ENCODE measurements around the gene NR3C1.

DNA sequence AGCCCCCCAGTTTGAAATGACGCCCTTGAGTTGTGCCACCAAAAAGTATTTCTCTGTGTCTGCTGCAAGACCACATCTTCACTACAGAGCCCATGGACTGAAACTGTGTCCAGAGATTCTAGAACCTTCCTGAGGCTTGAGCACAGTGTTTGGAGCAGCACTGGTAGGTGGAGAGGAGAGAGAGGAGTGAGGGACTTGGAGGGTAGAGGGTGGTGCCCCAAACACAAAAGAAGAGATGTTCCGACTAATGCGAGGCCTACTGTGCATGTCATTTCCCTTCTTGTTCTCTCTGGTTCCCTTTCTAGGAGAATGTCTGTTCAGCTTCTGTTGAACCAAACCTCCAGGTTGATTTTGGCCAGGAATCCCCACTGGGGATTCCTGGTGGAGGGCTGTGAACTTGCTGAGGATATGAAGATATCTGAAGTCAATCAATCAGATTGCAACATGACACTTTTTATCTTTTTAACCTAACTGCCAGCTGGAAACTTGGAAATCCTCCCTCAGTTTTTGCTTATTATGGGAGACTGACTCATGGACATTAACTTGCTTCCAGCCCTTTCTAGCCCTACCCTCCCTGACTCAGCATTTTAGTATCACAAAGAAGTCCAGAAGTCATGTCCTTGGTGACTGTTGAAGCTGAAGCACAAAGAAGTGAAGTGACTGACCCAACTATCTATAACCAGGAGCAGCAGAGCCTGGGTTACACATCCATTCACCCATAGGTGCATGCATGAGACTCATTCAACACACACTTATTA is 154.5 kb downstream of the NR3C1 start:
- no peak for TF ChIP-seq TARDBP (IDR thresholded peaks at IDR 0.05)
- no peak for TF ChIP-seq SUZ12 (IDR thresholded peaks at IDR 0.05)
- TF ChIP-seq L3MBTL2 (conservative IDR thresholded peaks at IDR 0.05): no peak
- TF ChIP-seq ARNT (IDR thresholded peaks at IDR 0.05): no peak
- no peak for TF ChIP-seq FOXA1 (IDR thresholded peaks at IDR 0.05)

All from HEK293T (cell line).